Neutrophil (primary cell): ENCODE data around the gene CDKN2B-AS1.

Source experiments
- H3K27ac ChIP-seq: fragments of 200-600 bp; sonication (generic); 2 replicates; pipeline ENCODE4 v1.5.1; 2016; ENCODE audit warnings: mild to moderate bottlenecking, moderate library complexity
- H3K27me3 ChIP-seq: fragments of 200-600 bp; sonication (generic); 2 replicates; pipeline ENCODE4 v1.6.0; 2016; ENCODE audit warnings: mild to moderate bottlenecking
- H3K36me3 ChIP-seq: fragments of 200-600 bp; sonication (generic); 2 replicates; pipeline ENCODE4 v1.5.1; 2017
- H3K4me1 ChIP-seq, 2 experiments: fragments of 200-600 bp in 1 of 2; sonication (generic) in 1 of 2; 1 replicate in 1 of 2; 2 replicates in 1 of 2; pipeline versions ENCODE4 v1.5.1 to v1.6.1; 2013 to 2016; ENCODE audit warnings: low read depth in 1 of 2, low read length in 1 of 2, mild to moderate bottlenecking in 1 of 2, moderate library complexity in 1 of 2; ENCODE audit not compliant: control insufficient read depth in 1 of 2, insufficient read depth in 1 of 2
- H3K4me3 ChIP-seq, 2 experiments: fragments of 200-600 bp in 1 of 2; sonication (generic) in 1 of 2; 1 replicate in 1 of 2; 2 replicates in 1 of 2; pipeline ENCODE4 v1.5.1; 2013 to 2016; ENCODE audit warnings: low read depth in 1 of 2, low read length in 1 of 2, mild to moderate bottlenecking in 1 of 2, moderate library complexity in 1 of 2
- H3K9me3 ChIP-seq: fragments of 200-600 bp; sonication (generic); 2 replicates; pipeline ENCODE4 v1.5.1; 2016
- CTCF ChIP-seq: fragments of 200-600 bp; sonication (generic); IDR thresholded peaks from 2 replicates; pipeline ENCODE4 v1.5.1; 2016; ENCODE audit warnings: antibody characterized with exemption

The CDKN2B-AS1 gene

GRCh38 chr9:22005702-22006606 lies 11.4 kb downstream of the CDKN2B-AS1 start:
- Histone ChIP-seq H3K4me3 (no peak overlapping the region), H3K9me3 (no peaks in the 10 kb centered on the region), H3K4me1 (peaks cover 13% of the 10 kb centered on the region in 2 experiments), H3K27ac (no peak overlapping the region), H3K27me3 (peaks cover 100% of the 10 kb centered on the region), H3K36me3 (no peaks in the 10 kb centered on the region)
- TF ChIP-seq CTCF = no peak

- Histone ChIP-seq H3K36me3 (no peaks in the 10 kb centered on the region), H3K4me1 (peaks cover 13% of the 10 kb centered on the region in 2 experiments), H3K27me3 (peaks cover 100% of the 10 kb centered on the region), H3K9me3 (no peaks in the 10 kb centered on the region), H3K4me3 (peak overlapping the region; percentile 73 to 74), H3K27ac (no peak overlapping the region)
- TF ChIP-seq CTCF = no peak
These were observed 13.8 kb downstream of the CDKN2B-AS1 start for GRCh38 chr9:22008384-22008716.

DNA sequence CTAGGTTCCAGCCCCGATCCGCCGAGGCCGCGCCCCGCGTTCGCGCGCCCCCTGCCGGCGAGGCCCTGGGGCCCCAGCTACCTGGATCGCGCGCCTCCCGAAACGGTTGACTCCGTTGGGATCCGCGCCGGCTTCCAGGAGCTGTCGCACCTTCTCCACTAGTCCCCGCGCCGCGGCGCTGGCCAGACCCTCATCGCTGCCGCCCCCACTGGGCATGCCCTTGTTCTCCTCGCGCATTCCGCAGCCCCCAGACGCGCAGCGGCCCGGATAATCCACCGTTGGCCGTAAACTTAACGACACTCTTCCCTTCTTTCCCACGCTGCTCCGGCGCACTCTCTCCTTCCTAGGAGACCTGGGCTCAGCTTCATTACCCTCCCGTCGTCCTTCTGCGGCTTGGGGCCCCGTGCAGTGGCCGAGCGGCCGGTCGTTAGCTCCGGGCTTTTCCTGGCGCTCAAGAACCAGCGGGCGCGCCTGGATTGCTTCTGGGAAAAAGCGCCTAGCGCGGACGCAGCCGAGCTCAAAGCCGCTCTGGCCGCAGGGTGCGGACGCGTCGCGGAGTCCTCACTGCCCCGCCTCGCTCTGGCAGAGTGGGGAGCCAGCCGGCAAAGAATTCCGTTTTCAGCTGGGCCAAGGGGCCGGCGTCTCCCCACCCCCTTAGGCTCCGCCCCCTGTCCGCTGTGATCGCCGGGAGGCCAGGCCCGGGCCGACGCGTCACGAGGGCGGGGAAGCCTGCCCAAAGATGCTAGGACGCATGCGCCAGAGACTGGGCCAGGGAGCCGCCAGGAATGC lies 14.3 kb downstream of the CDKN2B-AS1 start, which contains the start of gene CDKN2B:
CDKN2B (minus strand) TSS at position 589 of the 789 bp plus-strand sequence; CDS start at position 237, 352 bp downstream.
- H3K36me3 ChIP-seq = no peaks in the 10 kb centered on the region
- H3K27me3 ChIP-seq = peaks cover 100% of the 10 kb centered on the region
- TF ChIP-seq CTCF = peak; percentile 75
- H3K9me3 ChIP-seq = no peaks in the 10 kb centered on the region
- H3K4me1 ChIP-seq = peaks cover 13% of the 10 kb centered on the region in 2 experiments
- H3K27ac ChIP-seq = no peak within 1 kb of the TSS
- peak within 1 kb of the TSS; percentile 73 to 74 for H3K4me3 ChIP-seq

GRCh38 chr9:22009506-22009867 lies 14.9 kb downstream of the CDKN2B-AS1 start:
- H3K4me3 ChIP-seq = peak overlapping the region; percentile 73 to 74
- no peak overlapping the region for H3K27ac ChIP-seq
- H3K36me3 ChIP-seq = no peaks in the 10 kb centered on the region
- H3K4me1 ChIP-seq = peaks cover 13% of the 10 kb centered on the region in 2 experiments
- TF ChIP-seq CTCF = no peak
- peaks cover 98% of the 10 kb centered on the region for H3K27me3 ChIP-seq
- H3K9me3 ChIP-seq = no peaks in the 10 kb centered on the region

DNA sequence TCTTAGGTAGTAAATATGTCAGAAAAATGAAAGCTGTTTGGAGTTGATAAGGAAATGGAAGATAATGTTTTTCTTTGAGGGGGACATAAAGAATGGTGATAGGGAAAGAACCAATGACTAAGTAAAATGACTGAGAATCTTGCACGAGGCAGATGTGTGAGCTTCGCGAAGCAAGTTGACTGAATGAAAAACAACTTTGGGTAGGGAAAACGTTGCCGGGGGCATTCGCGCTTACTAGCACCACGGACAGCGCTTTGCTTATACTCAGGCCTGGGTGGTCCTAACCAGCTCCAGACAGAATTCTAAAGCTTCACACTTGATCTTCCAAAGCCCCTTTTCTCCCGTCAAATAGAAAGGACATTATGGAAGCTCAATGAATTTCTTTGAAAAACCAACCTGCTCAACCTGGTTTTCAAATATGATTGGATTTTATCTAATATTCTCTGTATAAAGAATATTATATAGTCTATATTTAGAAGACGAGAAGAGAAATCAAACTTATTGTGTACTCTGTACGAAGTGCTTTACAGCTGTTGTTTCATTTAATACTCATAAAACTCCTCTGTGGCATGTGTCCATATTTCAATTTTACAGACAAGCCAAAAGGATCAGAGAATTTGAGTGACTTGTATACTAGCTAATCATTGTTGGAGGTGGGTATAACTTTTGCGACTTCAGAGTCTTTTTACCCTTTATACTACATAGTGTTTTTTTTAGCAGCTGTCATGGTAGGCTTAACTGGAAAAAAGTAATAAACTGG lies 16.5 kb downstream of the CDKN2B-AS1 start:
- Histone ChIP-seq H3K36me3 (no peaks in the 10 kb centered on the region), H3K4me3 (no peak overlapping the region), H3K9me3 (no peaks in the 10 kb centered on the region), H3K4me1 (peaks cover 13% of the 10 kb centered on the region in 2 experiments), H3K27ac (no peak overlapping the region), H3K27me3 (peaks cover 82% of the 10 kb centered on the region)
- TF ChIP-seq CTCF = no peak
